Measurements from ENCODE around the gene ENC1. TPM values are rescaled to one million over a fixed set of nuclear protein-coding genes. Genes with fewer than 3 reads are reported as not detected.
A peak's percentile ranks its signal among the peaks of the same experiment; 100 is the strongest.

Gene ENC1
- polyA plus RNA-seq, 1 of the 3 experiments (the other 2 are of a cell fraction) = 20.3 TPM

GRCh38 chr5:74673011-74673790 lies 32.7 kb upstream of the ENC1 start:
- H3K27me3 ChIP-seq (ENCODE audit: insufficient read depth) = no peaks in the 10 kb centered on the region
- H4K20me1 ChIP-seq (ENCODE audit: insufficient read depth) = no peaks in the 10 kb centered on the region
- CTCF ChIA-PET = interaction anchor here (0.6 to 3.2 kb wide), 25 partner anchors 8 to 1082 kb away, joined by 3 to 27 read pairs (median 4); partner anchors contain the start of genes ENC1, GFM2, HEXB and NSA2
- POLR2A ChIA-PET = no interaction called here
- 0 out of 2 replicates have a peak overlapping the region, but pooled peaks have one; percentile 19 for H2AFZ ChIP-seq (ENCODE audit: low read depth)
- peaks cover 0 to 19% of the 10 kb centered on the region in 2 experiments; a peak in 2 of 4 replicates for H3K4me1 ChIP-seq (ENCODE audit: control insufficient read depth in 1 of 2, insufficient read depth in 2 of 2, low read depth in 1 of 2, low read length in 1 of 2)
- H3K9me2 ChIP-seq = no peaks in the 10 kb centered on the region
- TF ChIP-seq, protein P1, sequence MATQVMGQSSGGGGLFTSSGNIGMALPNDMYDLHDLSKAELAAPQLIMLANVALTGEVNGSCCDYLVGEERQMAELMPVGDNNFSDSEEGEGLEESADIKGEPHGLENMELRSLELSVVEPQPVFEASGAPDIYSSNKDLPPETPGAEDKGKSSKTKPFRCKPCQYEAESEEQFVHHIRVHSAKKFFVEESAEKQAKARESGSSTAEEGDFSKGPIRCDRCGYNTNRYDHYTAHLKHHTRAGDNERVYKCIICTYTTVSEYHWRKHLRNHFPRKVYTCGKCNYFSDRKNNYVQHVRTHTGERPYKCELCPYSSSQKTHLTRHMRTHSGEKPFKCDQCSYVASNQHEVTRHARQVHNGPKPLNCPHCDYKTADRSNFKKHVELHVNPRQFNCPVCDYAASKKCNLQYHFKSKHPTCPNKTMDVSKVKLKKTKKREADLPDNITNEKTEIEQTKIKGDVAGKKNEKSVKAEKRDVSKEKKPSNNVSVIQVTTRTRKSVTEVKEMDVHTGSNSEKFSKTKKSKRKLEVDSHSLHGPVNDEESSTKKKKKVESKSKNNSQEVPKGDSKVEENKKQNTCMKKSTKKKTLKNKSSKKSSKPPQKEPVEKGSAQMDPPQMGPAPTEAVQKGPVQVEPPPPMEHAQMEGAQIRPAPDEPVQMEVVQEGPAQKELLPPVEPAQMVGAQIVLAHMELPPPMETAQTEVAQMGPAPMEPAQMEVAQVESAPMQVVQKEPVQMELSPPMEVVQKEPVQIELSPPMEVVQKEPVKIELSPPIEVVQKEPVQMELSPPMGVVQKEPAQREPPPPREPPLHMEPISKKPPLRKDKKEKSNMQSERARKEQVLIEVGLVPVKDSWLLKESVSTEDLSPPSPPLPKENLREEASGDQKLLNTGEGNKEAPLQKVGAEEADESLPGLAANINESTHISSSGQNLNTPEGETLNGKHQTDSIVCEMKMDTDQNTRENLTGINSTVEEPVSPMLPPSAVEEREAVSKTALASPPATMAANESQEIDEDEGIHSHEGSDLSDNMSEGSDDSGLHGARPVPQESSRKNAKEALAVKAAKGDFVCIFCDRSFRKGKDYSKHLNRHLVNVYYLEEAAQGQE (IDR thresholded peaks at IDR 0.05; ENCODE audit: low read depth, low read length) = no peak
- TF ChIP-seq RAD21 (IDR thresholded peaks at IDR 0.05; ENCODE audit: low read length) (peak; percentile 77), YY1 (IDR thresholded peaks at IDR 0.05; ENCODE audit: low read depth) (peak; percentile 56; the same call in 1 of the 2 replicates), EZH2phosphoT487 (IDR thresholded peaks at IDR 0.05; ENCODE audit: borderline replicate concordance, low read depth) (no peak), SMC3 (IDR thresholded peaks at IDR 0.05; ENCODE audit: low read depth, low read length) (peak; percentile 63), JUND (IDR thresholded peaks at IDR 0.05) (no peak), TCF12 (IDR thresholded peaks at IDR 0.05) (no peak), PBX3 (IDR thresholded peaks at IDR 0.05) (0 out of 2 replicates have a peak, but pooled peaks have one; percentile 10)
- TF ChIP-seq, protein P2, sequence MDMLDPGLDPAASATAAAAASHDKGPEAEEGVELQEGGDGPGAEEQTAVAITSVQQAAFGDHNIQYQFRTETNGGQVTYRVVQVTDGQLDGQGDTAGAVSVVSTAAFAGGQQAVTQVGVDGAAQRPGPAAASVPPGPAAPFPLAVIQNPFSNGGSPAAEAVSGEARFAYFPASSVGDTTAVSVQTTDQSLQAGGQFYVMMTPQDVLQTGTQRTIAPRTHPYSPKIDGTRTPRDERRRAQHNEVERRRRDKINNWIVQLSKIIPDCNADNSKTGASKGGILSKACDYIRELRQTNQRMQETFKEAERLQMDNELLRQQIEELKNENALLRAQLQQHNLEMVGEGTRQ (IDR thresholded peaks at IDR 0.05; ENCODE audit: borderline replicate concordance, low read depth, low read length) = no peak
- TF ChIP-seq, protein P3, sequence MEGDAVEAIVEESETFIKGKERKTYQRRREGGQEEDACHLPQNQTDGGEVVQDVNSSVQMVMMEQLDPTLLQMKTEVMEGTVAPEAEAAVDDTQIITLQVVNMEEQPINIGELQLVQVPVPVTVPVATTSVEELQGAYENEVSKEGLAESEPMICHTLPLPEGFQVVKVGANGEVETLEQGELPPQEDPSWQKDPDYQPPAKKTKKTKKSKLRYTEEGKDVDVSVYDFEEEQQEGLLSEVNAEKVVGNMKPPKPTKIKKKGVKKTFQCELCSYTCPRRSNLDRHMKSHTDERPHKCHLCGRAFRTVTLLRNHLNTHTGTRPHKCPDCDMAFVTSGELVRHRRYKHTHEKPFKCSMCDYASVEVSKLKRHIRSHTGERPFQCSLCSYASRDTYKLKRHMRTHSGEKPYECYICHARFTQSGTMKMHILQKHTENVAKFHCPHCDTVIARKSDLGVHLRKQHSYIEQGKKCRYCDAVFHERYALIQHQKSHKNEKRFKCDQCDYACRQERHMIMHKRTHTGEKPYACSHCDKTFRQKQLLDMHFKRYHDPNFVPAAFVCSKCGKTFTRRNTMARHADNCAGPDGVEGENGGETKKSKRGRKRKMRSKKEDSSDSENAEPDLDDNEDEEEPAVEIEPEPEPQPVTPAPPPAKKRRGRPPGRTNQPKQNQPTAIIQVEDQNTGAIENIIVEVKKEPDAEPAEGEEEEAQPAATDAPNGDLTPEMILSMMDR (IDR thresholded peaks at IDR 0.05) = peak; percentile 67
- no peaks in the 10 kb centered on the region for H3K9me3 ChIP-seq
- no peaks in the 10 kb centered on the region for H3F3A ChIP-seq (replicated peaks; ENCODE audit: insufficient read depth)
- H3K4me3 ChIP-seq (ENCODE audit: low read depth in 2 of 2, low read length in 1 of 2) = no peak overlapping the region; a peak in 1 of 4 replicates
- 55% methylated on average over 6 of the region's 6 CpGs for WGBS (ENCODE audit: low lambda C conversion rate)
- H3K79me2 ChIP-seq (ENCODE audit: insufficient read depth) = no peaks in the 10 kb centered on the region
- DNase-seq = peak; percentile 44
- H3K9ac ChIP-seq = no peak overlapping the region
- no peaks in the 10 kb centered on the region for H3K36me3 ChIP-seq (replicated peaks in 1 of 2; ENCODE audit: control insufficient read depth in 1 of 2, insufficient read depth in 2 of 2, low read length in 1 of 2)
- no peak overlapping the region; a peak in 1 of 4 replicates for H3K27ac ChIP-seq (ENCODE audit: low read depth in 2 of 2, low read length in 1 of 2)
- no peak overlapping the region; the same call in 1 of the 2 replicates for H3K4me2 ChIP-seq
